ENCODE data around the gene TRAPPC3.

- TF ChIP-seq CTCF (IDR thresholded peaks at IDR 0.05) (no peak), POLR2A (IDR thresholded peaks at IDR 0.05) (no peak)
Measured at GRCh38 chr1:36136535-36136934, 12.8 kb downstream of the TRAPPC3 start.

Measured in transverse colon (tissue), 3 donors.